ENCODE results near the gene ZNF212. TPM values are rescaled to one million over a fixed set of nuclear protein-coding genes. Genes with fewer than 3 reads are reported as not detected.

Gene ZNF212
- total and polyA plus RNA-seq, 2 donors (not counting 3 experiments of a cell fraction or from before 2014, with no cell fraction given): 3.6 to 9.0 TPM

DNA sequence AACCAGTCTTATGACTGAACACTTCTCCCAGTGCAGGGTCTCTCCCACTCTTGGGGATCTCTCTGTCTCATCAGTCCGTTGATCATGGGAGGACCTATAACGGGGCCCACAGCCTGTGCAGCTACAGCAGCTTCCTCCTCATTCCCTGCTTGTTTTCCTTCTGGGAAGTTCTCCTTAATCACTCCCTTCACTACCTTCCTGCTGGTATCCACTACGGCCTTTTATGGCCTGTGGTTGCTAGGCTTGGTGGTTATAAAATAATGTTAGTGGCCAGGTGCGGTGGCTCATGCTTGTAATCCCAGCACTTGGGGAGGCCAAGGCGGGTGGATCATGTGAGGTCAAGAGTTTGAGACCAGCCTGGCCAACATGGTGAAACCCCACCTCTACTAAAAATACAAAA lies 47.6 kb upstream of the ZNF212 start:
- no peak overlapping the region for H3K9ac ChIP-seq (replicated peaks; ENCODE audit: extremely low read depth, insufficient read depth, low read length)
- peaks cover 7% of the 10 kb centered on the region for H3K4me1 ChIP-seq (ENCODE audit: control insufficient read depth, extremely low read depth, insufficient read depth, low read length)
- no peaks in the 10 kb centered on the region for H3K9me3 ChIP-seq (replicated peaks; ENCODE audit: control insufficient read depth, insufficient read depth, low read length)
- ChIA-PET POLR2A (no interaction called here), CTCF (no interaction called here)
- no TSS peak for BruUV-seq (replicated peaks)
- intact Hi-C loops (cut with micrococcal nuclease): loop anchor here (10.0 kb wide), 1 partner anchor 433 kb away; no protein-coding TSS in a partner anchor
- peaks cover 0 to 7% of the 10 kb centered on the region in 2 experiments for H3K27me3 ChIP-seq (ENCODE audit: control insufficient read depth in 2 of 2, insufficient read depth in 2 of 2, low read length in 2 of 2)
- H2AFZ ChIP-seq (ENCODE audit: low read depth, low read length): no peak overlapping the region
- H4K20me1 ChIP-seq (replicated peaks; ENCODE audit: control insufficient read depth, extremely low read depth, insufficient read depth, low read length): no peaks in the 10 kb centered on the region
- H3K79me2 ChIP-seq (ENCODE audit: control insufficient read depth, insufficient read depth, low read length): peaks cover 13% of the 10 kb centered on the region
- no peaks in the 10 kb centered on the region for H3K36me3 ChIP-seq (ENCODE audit: control insufficient read depth in 2 of 2, extremely low read depth in 1 of 2, insufficient read depth in 2 of 2, low read length in 2 of 2)
- no peaks in the 10 kb centered on the region for H3K9me1 ChIP-seq (replicated peaks; ENCODE audit: control insufficient read depth, extremely low read depth, insufficient read depth, low read length)
- no peak for DNase-seq (ENCODE audit: low read depth, low spot score)
- H3K4me2 ChIP-seq (ENCODE audit: insufficient read depth, low read length): no peak overlapping the region
- dilution Hi-C loops (cut with MboI; ENCODE audit: extremely low pct_ligation_motif_present, low sequenced_read_pairs): no loop called here
- no peak overlapping the region for H3K27ac ChIP-seq (ENCODE audit: insufficient read depth, low read depth, low read length)
- H3K4me3 ChIP-seq (replicated peaks in 1 of 3; ENCODE audit: insufficient read depth in 1 of 3, low read depth in 1 of 3, low read length in 3 of 3): no peak overlapping the region
- FAIRE-seq: no peak
- no peak for TF ChIP-seq JUN (IDR thresholded peaks at IDR 0.05; ENCODE audit: borderline replicate concordance, insufficient read depth, insufficient read length, low read depth)
- TF ChIP-seq FOS (IDR thresholded peaks at IDR 0.05; ENCODE audit: borderline replicate concordance, insufficient read depth, low read length): no peak
- TF ChIP-seq, protein P1, sequence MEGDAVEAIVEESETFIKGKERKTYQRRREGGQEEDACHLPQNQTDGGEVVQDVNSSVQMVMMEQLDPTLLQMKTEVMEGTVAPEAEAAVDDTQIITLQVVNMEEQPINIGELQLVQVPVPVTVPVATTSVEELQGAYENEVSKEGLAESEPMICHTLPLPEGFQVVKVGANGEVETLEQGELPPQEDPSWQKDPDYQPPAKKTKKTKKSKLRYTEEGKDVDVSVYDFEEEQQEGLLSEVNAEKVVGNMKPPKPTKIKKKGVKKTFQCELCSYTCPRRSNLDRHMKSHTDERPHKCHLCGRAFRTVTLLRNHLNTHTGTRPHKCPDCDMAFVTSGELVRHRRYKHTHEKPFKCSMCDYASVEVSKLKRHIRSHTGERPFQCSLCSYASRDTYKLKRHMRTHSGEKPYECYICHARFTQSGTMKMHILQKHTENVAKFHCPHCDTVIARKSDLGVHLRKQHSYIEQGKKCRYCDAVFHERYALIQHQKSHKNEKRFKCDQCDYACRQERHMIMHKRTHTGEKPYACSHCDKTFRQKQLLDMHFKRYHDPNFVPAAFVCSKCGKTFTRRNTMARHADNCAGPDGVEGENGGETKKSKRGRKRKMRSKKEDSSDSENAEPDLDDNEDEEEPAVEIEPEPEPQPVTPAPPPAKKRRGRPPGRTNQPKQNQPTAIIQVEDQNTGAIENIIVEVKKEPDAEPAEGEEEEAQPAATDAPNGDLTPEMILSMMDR (IDR thresholded peaks at IDR 0.05; ENCODE audit: extremely low read depth in 1 of 2, insufficient read depth in 1 of 2, low read depth in 1 of 2, low read length in 2 of 2): no peak
- TF ChIP-seq POLR2AphosphoS5 (IDR thresholded peaks at IDR 0.05; ENCODE audit: insufficient read depth, low read depth, low read length): no peak
- no peak for TF ChIP-seq POLR2A (IDR thresholded peaks at IDR 0.05; ENCODE audit: low read depth, low read length)
- no peak for TF ChIP-seq EZH2 (IDR thresholded peaks at IDR 0.05; ENCODE audit: borderline replicate concordance, low read depth, low read length, severe bottlenecking)
- no peak for TF ChIP-seq GATA2 (IDR thresholded peaks at IDR 0.05; ENCODE audit: insufficient read depth, insufficient read length, low read depth, low read length)
- TF ChIP-seq MYC (IDR thresholded peaks at IDR 0.05; ENCODE audit: low read depth, low read length): no peak
- no peak for TF ChIP-seq MAX (IDR thresholded peaks at IDR 0.05; ENCODE audit: insufficient read depth, insufficient read length)
